Activated naive CD4-positive, alpha-beta T cell treated with anti-CD3 and anti-CD28 coated beads, Interleukin-2, amount 50 U/mL, for 72 hours (primary cell): ENCODE results near the gene P3H3. TPM values are rescaled to one million over a fixed set of nuclear protein-coding genes. Genes with fewer than 3 reads are reported as not detected.
A peak's percentile ranks its signal among the peaks of the same experiment; 100 is the strongest.

ENCODE experiments used
- ATAC-seq, 2 donors: fragments of 150-1000 bp; cut with Tn5 transposase; 2 replicates each; pipeline ENCODE4 v1.10.0; 2021; ENCODE audit warnings: mild to moderate bottlenecking in 2 of 2, moderate library complexity in 2 of 2
- DNase-seq, 2 donors: peaks; one replicate each; pipeline ENCODE4 v3.0.0; 2021 to 2022; ENCODE audit warnings: low spot score in 2 of 2
- H3K27ac Mint-ChIP-seq, 2 donors: one replicate each; pipeline ENCODE4 v1.8.0; 2022; ENCODE audit warnings: mild to moderate bottlenecking in 2 of 2, mixed read lengths in 2 of 2
- H3K36me3 Mint-ChIP-seq, 2 donors: one replicate each; pipeline ENCODE4 v1.8.0; 2022; ENCODE audit warnings: mixed read lengths in 2 of 2
- H3K9me3 Mint-ChIP-seq, 2 donors: one replicate each; pipeline ENCODE4 v1.8.0; 2022; ENCODE audit warnings: mixed read lengths in 2 of 2
- total RNA-seq, 2 donors: library from RNA; stranded (reverse); gene quantifications; one replicate each; pipeline ENCODE4 v1.2.3, GENCODE V29; 2022

The P3H3 gene, protein sequence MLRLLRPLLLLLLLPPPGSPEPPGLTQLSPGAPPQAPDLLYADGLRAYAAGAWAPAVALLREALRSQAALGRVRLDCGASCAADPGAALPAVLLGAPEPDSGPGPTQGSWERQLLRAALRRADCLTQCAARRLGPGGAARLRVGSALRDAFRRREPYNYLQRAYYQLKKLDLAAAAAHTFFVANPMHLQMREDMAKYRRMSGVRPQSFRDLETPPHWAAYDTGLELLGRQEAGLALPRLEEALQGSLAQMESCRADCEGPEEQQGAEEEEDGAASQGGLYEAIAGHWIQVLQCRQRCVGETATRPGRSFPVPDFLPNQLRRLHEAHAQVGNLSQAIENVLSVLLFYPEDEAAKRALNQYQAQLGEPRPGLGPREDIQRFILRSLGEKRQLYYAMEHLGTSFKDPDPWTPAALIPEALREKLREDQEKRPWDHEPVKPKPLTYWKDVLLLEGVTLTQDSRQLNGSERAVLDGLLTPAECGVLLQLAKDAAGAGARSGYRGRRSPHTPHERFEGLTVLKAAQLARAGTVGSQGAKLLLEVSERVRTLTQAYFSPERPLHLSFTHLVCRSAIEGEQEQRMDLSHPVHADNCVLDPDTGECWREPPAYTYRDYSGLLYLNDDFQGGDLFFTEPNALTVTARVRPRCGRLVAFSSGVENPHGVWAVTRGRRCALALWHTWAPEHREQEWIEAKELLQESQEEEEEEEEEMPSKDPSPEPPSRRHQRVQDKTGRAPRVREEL
- 1 to 10 TPM in 1 of 2 donors, under 1 TPM in 1; 0.82 to 3.0 TPM for total RNA-seq

DNA sequence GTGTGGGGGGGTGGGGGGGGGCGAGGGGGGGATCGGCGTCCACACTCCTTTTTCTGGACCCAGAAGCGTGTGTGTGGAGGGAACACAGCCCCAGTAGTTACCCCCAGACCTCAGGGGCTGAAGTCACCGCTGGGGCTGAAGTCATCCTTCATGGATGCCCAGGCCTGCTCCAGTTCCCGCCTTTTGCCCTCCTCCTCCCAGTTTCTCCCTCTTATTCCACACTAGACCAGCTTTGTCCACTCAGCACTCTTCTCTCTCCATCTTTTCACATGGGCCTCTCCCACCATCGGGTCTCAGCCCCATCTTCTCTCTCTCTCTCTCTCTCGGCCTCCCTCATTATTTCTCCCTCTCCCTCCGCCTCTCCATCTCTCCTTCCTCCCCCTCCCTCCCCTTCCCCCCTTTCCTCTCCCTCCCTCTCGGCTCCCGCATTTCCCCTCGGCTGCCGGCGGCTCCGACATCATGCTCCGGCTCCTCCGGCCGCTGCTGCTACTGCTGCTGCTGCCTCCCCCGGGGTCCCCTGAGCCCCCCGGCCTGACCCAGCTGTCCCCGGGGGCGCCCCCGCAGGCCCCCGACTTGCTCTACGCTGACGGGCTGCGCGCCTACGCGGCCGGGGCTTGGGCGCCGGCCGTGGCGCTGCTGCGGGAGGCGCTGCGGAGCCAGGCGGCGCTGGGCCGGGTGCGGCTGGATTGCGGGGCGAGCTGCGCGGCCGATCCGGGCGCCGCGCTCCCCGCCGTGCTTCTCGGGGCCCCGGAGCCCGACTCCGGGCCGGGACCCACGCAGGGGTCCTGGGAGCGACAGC is at the start of gene P3H3:
TSS of gene P3H3 (plus strand) at position 426 of the 799 bp plus-strand sequence. CDS start at position 460, 34 bp downstream.
- DNase-seq (peak; percentile 14 to 37), ATAC-seq (peak; percentile 39 to 48)

DNA sequence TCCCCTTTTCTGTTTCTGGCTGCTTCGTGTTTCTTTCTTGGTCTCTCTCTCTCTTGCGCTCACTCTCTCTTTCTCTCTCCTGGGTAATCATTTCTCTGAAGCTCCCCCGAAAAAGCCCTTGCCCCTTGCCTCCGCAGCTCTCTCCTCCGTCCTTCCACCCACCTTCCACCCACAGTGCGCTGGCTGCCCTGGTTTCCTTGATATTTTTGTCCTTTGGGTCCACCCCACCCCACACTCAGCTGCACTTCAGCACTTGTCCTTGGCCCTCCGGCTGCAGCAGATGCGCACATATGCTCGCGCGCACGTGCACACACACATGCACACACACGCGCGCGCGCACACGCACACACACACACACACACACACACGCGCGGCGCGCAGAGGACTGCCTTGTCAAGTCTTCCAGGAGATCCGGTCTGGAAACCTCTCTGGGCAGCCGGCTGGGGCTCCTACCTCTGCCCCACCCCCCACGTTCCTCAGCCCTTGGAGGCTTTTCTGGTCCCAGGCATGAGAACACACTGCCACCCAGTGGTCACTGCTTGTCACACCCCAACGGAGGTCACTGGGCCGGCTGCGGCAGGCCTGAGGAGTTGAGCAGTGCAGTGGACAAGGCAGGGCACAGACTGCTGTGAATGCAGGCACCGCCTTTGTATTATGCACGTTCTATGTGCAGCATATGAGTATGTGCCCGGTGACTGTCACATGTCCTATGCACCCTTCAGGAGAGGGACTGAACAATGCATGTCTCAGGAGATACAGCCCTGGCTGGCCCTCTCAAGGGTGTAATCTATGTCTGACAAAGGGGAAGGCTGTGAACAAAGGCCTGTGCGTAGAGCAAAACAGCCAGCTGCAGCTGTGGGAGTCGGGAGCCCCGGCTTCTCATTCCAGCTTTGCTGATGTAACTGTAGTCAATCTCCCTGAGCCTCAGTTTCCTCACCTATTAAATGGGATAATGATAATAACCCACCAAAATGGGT is 49.3 kb upstream of the P3H3 start:
- Mint-ChIP-seq H3K36me3 (peaks cover 27 to 47% of the 10 kb centered on the region in 2 donors), H3K27ac (peak overlapping the region; percentile 60 to 78), H3K9me3 (no peaks in the 10 kb centered on the region)
- ATAC-seq (peak; percentile 63 to 79), DNase-seq (peak; percentile 89 to 91)

More for the DNA sequence above, at the start of gene P3H3:
- Mint-ChIP-seq H3K27ac (peak within 1 kb of the TSS; percentile 61 to 82), H3K36me3 (no peaks in the 10 kb centered on the region), H3K9me3 (no peaks in the 10 kb centered on the region)

DNA sequence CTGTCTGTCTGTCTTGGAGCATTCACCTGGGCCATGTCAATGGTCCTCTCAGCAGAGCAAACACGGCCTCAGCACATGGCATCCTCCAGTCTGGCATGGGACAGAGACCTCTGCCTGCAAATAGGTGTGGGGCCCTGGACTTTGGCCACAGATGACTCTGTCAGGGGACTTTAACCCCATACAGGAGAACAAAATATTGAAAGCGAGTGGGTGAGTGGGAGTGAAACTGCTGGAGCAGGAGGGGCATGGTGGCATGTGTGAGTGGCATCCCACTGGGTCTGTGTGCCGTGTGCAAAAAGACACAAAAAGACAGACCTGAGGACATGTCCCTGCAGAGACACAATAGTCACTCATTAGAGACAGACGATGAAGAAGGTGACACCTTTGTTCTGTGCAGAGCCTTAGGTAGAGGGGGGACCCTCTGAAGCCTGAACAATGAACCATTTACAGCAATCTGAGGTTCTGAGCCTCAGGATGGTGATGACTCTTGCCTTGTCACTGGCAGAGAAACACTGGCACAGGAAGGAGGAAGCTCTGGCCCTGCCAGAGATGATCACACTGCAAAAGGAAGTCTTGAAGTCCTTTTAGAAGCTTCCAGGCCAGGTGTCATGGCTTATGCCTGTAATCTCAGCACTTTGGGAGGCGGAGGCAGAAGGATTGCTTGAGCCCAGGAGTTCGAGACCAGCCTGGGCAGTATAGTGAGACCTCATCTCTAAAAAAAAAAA is 48.3 kb upstream of the P3H3 start:
- peak; percentile 19 to 30 for ATAC-seq

DNA sequence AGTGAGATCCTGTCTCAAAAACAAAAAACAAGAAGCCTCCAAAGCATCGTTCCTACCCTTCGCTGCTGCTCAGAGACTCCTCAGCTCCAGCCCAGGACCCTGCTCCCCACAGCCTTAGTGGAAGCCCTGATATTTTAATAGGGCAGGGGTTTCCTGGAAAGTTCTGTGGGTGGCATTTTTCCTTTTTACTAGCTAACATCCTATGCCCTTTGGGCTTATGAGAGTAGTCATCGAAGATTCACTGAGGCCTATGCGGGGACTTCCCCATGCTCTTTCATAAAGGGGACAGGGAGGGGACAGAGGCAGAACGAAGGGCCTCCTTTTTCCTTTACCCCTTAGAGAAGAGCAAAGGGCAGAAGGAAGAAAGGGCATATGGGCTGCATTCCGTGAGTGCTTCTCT is 47.6 kb upstream of the P3H3 start:
- DNase-seq (peak in 1 of 2 donors; percentile 70), ATAC-seq (peak; percentile 61 to 81)
- H3K9me3 Mint-ChIP-seq: no peaks in the 10 kb centered on the region
- peaks cover 14 to 31% of the 10 kb centered on the region in 2 donors for H3K36me3 Mint-ChIP-seq
- peak overlapping the region; percentile 50 to 60 for H3K27ac Mint-ChIP-seq

More for the DNA sequence above, 48.3 kb upstream of the P3H3 start:
- H3K27ac Mint-ChIP-seq: peak overlapping the region; percentile 60 to 78
- H3K9me3 Mint-ChIP-seq: no peaks in the 10 kb centered on the region
- peaks cover 21 to 38% of the 10 kb centered on the region in 2 donors for H3K36me3 Mint-ChIP-seq
- no peak for DNase-seq

DNA sequence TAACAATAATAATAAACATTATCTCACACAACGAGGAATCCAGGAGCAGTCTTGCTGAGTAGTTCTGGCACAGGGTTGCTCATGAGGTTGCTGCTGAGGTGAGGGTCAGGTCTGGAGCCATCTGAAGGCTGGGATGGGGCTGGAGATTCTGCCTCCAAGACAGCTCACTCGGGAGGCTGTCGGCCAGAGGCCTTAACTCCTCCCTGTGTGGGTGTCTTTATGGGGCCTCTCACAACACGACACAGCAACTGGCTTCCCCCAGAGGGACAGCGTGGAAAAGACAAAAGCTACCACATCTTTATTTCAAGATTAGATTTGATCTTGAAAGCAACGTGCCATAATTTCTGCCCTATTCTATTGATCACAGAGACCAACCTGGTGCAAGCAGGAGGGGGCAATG is 46.1 kb upstream of the P3H3 start:
- H3K27ac Mint-ChIP-seq: no peak overlapping the region
- no peaks in the 10 kb centered on the region for H3K9me3 Mint-ChIP-seq
- DNase-seq (no peak), ATAC-seq (no peak)
- H3K36me3 Mint-ChIP-seq: peaks cover 5 to 18% of the 10 kb centered on the region in 2 donors

DNA sequence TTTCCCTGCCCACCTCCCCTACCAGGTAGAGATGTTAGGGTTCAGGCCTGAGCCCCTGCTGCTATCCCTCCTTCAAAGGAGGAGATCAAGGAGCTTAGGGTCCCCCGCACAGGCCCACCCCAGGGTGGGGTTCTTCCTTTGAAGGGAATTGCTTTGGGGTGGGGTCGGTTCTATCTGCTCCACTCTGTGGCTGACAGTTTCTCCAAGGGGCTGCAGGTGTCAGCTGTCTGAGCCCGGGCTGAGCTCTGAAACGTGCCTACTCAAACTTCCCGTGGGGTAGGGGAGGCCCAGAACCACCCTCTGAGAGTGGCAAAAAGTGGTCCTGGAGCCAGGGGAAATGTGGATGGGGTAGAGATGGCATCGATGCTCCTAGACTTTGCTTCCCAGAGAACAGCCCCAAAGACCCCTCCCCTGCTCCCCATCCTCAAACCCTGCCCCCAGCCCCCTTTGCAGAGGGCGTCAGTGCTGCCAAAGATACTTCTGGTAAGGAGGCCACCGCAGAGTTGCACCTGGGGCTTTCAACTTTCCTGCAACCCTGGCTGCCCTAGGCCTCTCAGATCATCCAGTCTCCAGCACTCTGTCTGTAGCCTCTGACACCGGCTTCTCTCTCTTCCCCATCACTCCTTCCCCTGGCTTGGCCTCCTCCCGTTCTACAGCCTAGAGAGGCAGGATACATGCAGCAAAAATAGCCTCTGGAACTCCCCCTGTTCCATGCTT is 45.2 kb upstream of the P3H3 start:
- no peak for ATAC-seq
- H3K27ac Mint-ChIP-seq: peak overlapping the region in 1 of 2 donors; percentile 1
- no peak for DNase-seq
- H3K36me3 Mint-ChIP-seq: peaks cover 5 to 10% of the 10 kb centered on the region in 2 donors
- H3K9me3 Mint-ChIP-seq: no peaks in the 10 kb centered on the region

DNA sequence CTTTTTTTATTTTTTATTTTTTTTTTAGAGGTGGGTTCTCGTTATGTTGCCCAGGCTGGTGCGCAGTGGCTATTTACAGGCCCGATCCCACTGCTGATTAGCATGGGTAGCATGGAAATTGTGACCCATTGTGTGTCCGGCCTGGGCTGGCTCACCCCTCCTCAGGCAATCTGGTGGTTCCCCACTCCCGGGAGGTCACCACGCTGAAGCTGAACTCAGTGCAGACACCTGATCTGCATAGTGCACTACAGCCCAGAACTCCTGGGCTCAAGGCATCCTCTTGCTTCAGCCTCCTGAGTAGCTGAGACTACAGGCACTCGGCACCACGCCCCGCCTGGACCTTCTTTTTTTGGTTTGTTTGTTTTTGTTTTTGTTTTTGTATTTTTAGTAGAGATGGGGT is 44.4 kb upstream of the P3H3 start:
- ATAC-seq (peak in 1 of 2 donors; percentile 21), DNase-seq (no peak)
- peaks cover under 1 to 1% of the 10 kb centered on the region in 2 donors for H3K36me3 Mint-ChIP-seq
- no peaks in the 10 kb centered on the region for H3K9me3 Mint-ChIP-seq
- H3K27ac Mint-ChIP-seq: peak overlapping the region in 1 of 2 donors; percentile 1

DNA sequence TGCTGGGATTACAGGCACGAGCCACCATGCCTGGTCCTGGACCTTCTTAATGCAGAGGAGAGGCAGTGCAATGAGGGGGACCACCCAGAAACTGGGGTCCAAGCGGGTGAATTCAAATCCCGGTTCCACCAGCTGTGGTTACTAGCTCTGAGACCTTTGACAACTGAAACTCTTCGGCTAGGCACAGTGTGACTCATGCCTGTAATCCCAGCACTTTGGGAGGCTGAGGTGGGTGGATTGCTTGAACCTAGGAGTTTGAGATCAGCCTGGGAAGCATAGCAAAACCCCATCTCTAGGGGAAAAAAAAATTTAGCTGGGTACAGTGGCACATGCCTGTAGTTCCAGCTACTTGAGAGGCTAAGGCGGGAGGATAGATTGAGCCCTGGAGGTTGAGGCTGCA is 43.9 kb upstream of the P3H3 start:
- Mint-ChIP-seq H3K9me3 (no peaks in the 10 kb centered on the region), H3K36me3 (no peaks in the 10 kb centered on the region), H3K27ac (peak overlapping the region; percentile 1 to 29)
- DNase-seq: no peak
- ATAC-seq: peak in 1 of 2 donors; percentile 18

DNA sequence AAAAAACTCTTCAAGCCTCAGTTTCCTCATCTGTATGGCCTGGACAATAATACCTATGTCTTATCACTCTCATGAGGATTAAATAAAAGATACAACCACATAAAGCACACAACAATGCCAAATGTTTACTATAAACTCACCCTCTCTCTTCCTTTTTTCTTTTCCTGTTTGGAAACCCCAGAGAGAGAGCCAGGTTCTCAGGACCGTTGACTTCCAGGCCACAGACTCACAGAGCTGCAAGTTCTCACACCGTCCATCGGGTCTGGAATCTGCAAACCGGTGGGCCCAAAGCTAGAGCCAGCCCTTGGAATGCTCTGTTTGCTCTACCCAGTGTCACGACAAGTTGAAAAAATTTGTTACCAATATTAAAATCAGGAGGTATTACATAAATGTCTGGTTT is 43.4 kb upstream of the P3H3 start:
- DNase-seq (no peak), ATAC-seq (no peak)
- H3K9me3 Mint-ChIP-seq: no peaks in the 10 kb centered on the region
- H3K27ac Mint-ChIP-seq: peak overlapping the region in 1 of 2 donors; percentile 29
- H3K36me3 Mint-ChIP-seq: peaks cover 4% of the 10 kb centered on the region in 2 donors

DNA sequence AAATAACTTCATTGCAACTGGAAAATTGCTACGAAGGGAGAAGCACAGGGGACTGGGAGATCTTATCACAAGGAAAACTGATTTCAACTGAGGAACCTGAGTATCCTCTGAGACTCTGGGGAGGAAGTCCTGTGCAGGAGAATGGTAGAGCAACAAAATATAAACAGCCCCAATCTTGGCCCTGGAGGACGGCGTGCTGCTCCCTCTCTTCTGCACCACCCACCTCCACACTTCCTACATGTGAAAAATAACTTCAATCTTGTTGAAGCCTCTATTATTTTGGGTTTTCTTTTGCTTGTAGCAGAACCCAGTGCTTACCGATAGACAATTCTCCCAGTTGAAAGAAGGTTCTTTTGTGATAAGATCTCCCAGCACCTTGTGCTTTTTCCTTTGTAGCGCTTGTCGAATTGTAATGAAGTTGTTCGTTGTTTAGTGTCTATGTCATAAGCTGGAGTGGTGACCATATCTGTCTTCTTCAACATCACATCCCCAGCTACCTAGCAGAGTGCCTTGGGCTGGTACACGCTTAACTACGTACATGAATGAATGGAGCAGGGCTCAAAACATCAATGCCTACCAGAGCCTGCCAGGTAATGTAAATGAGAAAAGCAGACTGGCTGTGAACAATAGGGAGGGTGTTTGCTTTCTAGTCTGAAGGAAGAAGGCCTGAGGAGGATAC is 41.7 kb upstream of the P3H3 start:
- peaks cover 14 to 19% of the 10 kb centered on the region in 2 donors for H3K36me3 Mint-ChIP-seq
- DNase-seq (no peak), ATAC-seq (peak in 1 of 2 donors; percentile 16)
- no peaks in the 10 kb centered on the region for H3K9me3 Mint-ChIP-seq
- peak overlapping the region; percentile 40 to 82 for H3K27ac Mint-ChIP-seq

DNA sequence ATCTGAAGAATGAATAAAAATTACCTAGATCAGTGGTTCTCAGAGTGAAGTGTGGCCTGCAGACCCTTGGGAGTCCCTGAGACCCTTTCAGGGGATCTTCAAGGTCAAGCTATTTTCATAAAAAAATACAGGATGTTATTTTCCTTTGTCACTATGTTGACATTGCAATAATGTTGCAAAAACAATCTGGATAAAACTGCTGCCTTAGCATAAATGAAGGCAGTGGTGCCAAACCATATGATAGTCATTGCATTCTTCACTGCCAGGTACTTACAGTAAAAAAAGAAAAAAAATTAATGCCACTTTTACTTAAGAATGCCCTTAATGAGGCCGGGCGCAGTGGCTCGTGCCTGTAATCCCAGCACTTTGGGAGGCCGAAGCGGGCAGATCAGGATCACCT is 40.9 kb upstream of the P3H3 start:
- DNase-seq (no peak), ATAC-seq (no peak)
- H3K27ac Mint-ChIP-seq: peak overlapping the region in 1 of 2 donors; percentile 82
- H3K36me3 Mint-ChIP-seq: peaks cover 20 to 26% of the 10 kb centered on the region in 2 donors
- no peaks in the 10 kb centered on the region for H3K9me3 Mint-ChIP-seq

DNA sequence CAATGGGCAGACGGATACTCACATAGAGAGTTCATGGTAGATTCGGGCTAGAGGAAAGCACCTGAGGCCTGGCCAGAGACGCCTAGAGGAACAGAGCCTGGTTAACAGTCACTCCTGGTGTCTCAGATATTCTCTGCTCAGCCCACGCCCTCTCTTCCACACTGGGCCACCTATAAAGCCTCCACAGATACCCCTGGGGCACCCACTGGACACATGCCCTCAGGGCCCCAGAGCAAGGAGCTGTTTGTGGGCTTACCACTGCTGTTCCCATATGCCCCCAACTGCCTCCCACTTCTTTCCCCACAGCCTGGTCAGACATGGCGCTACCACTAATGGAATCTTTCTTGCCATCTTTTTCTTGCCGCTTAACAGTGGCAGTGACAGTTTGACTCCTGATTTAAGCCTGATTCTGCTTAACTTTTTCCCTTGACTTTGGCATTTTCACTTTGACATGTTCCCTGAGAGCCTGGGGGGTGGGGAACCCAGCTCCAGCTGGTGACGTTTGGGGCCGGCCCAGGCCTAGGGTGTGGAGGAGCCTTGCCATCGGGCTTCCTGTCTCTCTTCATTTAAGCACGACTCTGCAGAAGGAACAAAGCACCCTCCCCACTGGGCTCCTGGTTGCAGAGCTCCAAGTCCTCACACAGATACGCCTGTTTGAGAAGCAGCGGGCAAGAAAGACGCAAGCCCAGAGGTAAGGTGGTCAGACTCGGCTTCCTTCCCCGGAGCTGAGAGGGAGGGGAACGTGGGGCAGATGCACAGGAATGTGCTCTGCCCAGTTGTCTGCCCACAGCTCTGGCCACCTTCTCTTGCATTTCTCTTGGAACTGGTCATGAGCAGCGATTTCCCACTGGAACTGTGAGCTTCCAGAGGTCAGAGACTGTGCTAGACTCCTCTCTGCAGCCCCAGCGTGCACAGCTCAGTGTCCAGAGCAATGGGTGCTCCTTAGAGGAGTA is 39.0 kb upstream of the P3H3 start, which contains the start of gene CD4:
TSS of gene CD4 (plus strand) at position 557 of the 953 bp plus-strand sequence. CDS start 10,611 bp downstream, outside the sequence.
- H3K27ac Mint-ChIP-seq: peak within 1 kb of the TSS; percentile 94 to 95
- peaks cover 26 to 36% of the 10 kb centered on the region in 2 donors for H3K36me3 Mint-ChIP-seq
- peak; percentile 81 to 84 for DNase-seq
- H3K9me3 Mint-ChIP-seq: no peaks in the 10 kb centered on the region
- ATAC-seq: peak; percentile 77 to 80
